ENCODE measurements around the gene S100A1. TPM values are rescaled to one million over a fixed set of nuclear protein-coding genes. Genes with fewer than 3 reads are reported as not detected.

Gene S100A1
- total and polyA plus RNA-seq, 2 of the 13 experiments (the other 11 are each of a cell fraction or from before 2014, with no cell fraction given), result 120 to 251 TPM

DNA sequence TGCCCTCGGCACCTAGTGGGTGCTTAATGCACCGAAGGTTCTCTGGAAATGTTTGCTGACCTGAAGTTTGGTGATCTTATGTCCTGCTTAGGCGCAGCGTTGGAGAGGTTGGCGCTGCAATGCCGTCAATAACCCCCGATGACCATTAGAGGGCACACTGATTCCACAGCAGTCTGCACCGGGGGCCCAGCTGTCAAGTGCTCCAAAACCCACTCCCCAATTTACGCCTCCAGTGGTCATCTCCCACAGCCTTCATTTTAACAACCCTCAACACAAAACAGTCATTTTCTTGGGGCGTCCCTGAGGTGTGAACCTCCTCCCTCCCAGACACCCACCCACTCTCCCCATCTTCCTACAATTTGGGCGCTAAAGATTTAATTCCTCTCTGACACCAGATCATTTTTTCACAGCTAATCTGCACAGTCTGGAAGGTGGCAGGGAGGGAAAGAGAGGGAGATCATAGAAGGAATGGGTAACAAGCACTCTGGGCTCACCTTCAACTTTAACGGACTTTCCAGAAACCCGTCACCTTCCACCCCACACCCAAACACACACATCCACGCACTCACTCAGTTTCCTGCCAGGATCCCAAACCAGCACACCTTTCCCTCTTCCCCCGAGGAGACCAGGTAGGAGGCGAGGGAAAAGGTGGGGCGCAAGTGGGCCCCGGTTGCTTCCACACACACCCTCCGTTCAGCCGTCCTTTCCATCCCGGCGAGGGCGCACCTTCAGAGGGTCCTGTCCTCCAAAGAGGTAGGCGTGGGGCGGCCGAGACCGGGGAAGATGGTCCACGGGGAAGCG is 49.7 kb downstream of the S100A1 start:
- ChIA-PET CTCF (ENCODE audit: low intra/inter-chr PET ratio, low total read pairs) (interaction anchor here (1.7 to 2.6 kb wide), 2 partner anchors 71 to 94 kb away, joined by 11 to 38 read pairs; no protein-coding TSS in a partner anchor), POLR2A (no interaction called here)
- Histone ChIP-seq H3K36me3 (replicated peaks in 1 of 2; ENCODE audit: control insufficient read depth in 1 of 2, insufficient read depth in 2 of 2, low read length in 2 of 2) (no peaks in the 10 kb centered on the region), H3K4me2 (ENCODE audit: low read depth, low read length) (peak overlapping the region; percentile 78), H3K4me1 (ENCODE audit: insufficient read depth, low read length) (peaks cover 25% of the 10 kb centered on the region), H3K79me2 (ENCODE audit: insufficient read depth, low read length) (no peaks in the 10 kb centered on the region), H4K20me1 (ENCODE audit: insufficient read depth, low read length) (no peaks in the 10 kb centered on the region), H3K27me3 (ENCODE audit: control insufficient read depth in 1 of 2, insufficient read depth in 2 of 2, low read length in 2 of 2) (peaks cover 20 to 51% of the 10 kb centered on the region in 2 experiments), H3K9me3 (ENCODE audit: low read length) (no peaks in the 10 kb centered on the region), H3K27ac (ENCODE audit: extremely low read length, insufficient read depth, low read length) (no peak overlapping the region), H2AFZ (ENCODE audit: low read length) (no peak overlapping the region), H3K4me3 (replicated peaks in 1 of 3; ENCODE audit: insufficient read depth in 1 of 3, low read depth in 2 of 3, low read length in 3 of 3) (peak overlapping the region in 2 of 3 experiments; percentile 57 to 72; a peak in 4 of 6 replicates), H3K9ac (ENCODE audit: insufficient read depth, low read depth, low read length) (no peak overlapping the region)
- no TSS peak for BruUV-seq (replicated peaks)
- intact Hi-C loops (cut with micrococcal nuclease; ENCODE audit: unreplicated experiment), result loop anchor here (1.0 to 5.0 kb wide), 4 partner anchors 71 to 309 kb away; partner anchors contain the start of gene RAB13
- in situ Hi-C loops (cut with HindIII; ENCODE audit: extremely low pct_ligation_motif_present, low pct_unique_long_range_greater_than_20kb), result loop anchor here (5.0 kb wide), 2 partner anchors 69 to 94 kb away; no protein-coding TSS in a partner anchor
- 15% methylated on average over 19 of the region's 29 CpGs for WGBS (ENCODE audit: low lambda C conversion rate)
- ATAC-seq (peak; percentile 58), DNase-seq (ENCODE audit: low spot score) (no peak), FAIRE-seq (peak; percentile 82)
- TF ChIP-seq, protein P1, sequence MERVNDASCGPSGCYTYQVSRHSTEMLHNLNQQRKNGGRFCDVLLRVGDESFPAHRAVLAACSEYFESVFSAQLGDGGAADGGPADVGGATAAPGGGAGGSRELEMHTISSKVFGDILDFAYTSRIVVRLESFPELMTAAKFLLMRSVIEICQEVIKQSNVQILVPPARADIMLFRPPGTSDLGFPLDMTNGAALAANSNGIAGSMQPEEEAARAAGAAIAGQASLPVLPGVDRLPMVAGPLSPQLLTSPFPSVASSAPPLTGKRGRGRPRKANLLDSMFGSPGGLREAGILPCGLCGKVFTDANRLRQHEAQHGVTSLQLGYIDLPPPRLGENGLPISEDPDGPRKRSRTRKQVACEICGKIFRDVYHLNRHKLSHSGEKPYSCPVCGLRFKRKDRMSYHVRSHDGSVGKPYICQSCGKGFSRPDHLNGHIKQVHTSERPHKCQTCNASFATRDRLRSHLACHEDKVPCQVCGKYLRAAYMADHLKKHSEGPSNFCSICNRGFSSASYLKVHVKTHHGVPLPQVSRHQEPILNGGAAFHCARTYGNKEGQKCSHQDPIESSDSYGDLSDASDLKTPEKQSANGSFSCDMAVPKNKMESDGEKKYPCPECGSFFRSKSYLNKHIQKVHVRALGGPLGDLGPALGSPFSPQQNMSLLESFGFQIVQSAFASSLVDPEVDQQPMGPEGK (CRISPR knock-in tag; IDR thresholded peaks at IDR 0.05), result peak; percentile 68
- TF ChIP-seq, protein P2, sequence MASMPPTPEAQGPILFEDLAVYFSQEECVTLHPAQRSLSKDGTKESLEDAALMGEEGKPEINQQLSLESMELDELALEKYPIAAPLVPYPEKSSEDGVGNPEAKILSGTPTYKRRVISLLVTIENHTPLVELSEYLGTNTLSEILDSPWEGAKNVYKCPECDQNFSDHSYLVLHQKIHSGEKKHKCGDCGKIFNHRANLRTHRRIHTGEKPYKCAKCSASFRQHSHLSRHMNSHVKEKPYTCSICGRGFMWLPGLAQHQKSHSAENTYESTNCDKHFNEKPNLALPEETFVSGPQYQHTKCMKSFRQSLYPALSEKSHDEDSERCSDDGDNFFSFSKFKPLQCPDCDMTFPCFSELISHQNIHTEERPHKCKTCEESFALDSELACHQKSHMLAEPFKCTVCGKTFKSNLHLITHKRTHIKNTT (CRISPR knock-in tag; IDR thresholded peaks at IDR 0.05), result no peak
- TF ChIP-seq SMC3 (IDR thresholded peaks at IDR 0.05; ENCODE audit: low read length) (peak; percentile 83), ERF (CRISPR knock-in tag; IDR thresholded peaks at IDR 0.05) (0 out of 2 replicates have a peak, but pooled peaks have one; percentile 26), ZNF652 (CRISPR knock-in tag; IDR thresholded peaks at IDR 0.05; ENCODE audit: borderline replicate concordance, low read depth) (peak; percentile 80), ZNF777 (CRISPR knock-in tag; IDR thresholded peaks at IDR 0.05) (peak; percentile 18; the same call in 1 of the 2 replicates), MIXL1 (CRISPR knock-in tag; IDR thresholded peaks at IDR 0.05) (no peak), SNRNP70 (IDR thresholded peaks at IDR 0.05; ENCODE audit: low read depth, low read length) (no peak)
- TF ChIP-seq, protein P3, sequence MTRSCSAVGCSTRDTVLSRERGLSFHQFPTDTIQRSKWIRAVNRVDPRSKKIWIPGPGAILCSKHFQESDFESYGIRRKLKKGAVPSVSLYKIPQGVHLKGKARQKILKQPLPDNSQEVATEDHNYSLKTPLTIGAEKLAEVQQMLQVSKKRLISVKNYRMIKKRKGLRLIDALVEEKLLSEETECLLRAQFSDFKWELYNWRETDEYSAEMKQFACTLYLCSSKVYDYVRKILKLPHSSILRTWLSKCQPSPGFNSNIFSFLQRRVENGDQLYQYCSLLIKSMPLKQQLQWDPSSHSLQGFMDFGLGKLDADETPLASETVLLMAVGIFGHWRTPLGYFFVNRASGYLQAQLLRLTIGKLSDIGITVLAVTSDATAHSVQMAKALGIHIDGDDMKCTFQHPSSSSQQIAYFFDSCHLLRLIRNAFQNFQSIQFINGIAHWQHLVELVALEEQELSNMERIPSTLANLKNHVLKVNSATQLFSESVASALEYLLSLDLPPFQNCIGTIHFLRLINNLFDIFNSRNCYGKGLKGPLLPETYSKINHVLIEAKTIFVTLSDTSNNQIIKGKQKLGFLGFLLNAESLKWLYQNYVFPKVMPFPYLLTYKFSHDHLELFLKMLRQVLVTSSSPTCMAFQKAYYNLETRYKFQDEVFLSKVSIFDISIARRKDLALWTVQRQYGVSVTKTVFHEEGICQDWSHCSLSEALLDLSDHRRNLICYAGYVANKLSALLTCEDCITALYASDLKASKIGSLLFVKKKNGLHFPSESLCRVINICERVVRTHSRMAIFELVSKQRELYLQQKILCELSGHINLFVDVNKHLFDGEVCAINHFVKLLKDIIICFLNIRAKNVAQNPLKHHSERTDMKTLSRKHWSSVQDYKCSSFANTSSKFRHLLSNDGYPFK (CRISPR knock-in tag; IDR thresholded peaks at IDR 0.05; ENCODE audit: borderline replicate concordance), result no peak
- TF ChIP-seq, protein P4, sequence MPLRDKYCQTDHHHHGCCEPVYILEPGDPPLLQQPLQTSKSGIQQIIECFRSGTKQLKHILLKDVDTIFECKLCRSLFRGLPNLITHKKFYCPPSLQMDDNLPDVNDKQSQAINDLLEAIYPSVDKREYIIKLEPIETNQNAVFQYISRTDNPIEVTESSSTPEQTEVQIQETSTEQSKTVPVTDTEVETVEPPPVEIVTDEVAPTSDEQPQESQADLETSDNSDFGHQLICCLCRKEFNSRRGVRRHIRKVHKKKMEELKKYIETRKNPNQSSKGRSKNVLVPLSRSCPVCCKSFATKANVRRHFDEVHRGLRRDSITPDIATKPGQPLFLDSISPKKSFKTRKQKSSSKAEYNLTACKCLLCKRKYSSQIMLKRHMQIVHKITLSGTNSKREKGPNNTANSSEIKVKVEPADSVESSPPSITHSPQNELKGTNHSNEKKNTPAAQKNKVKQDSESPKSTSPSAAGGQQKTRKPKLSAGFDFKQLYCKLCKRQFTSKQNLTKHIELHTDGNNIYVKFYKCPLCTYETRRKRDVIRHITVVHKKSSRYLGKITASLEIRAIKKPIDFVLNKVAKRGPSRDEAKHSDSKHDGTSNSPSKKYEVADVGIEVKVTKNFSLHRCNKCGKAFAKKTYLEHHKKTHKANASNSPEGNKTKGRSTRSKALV (CRISPR knock-in tag; IDR thresholded peaks at IDR 0.05), result peak; percentile 90
